GM12874 (cell line): ENCODE results near the gene NAA25.
A peak's percentile ranks its signal among the peaks of the same experiment; 100 is the strongest.

Source experiments
- CTCF ChIP-seq: IDR thresholded peaks from 2 replicates; pipeline ENCODE4 v1.5.1; 2011; ENCODE audit warnings: low read depth, mild to moderate bottlenecking, control low read depth, low read length, moderate library complexity; ENCODE audit not compliant: insufficient read depth

NAA25 gene

GRCh38 chr12:112017041-112017440 lies 91.5 kb downstream of the NAA25 start:
- TF ChIP-seq CTCF: no peak

GRCh38 chr12:112015938-112016337 lies 92.6 kb downstream of the NAA25 start:
- no peak for TF ChIP-seq CTCF

GRCh38 chr12:112013601-112014402 lies 94.8 kb downstream of the NAA25 start:
- TF ChIP-seq CTCF: no peak

- peak; percentile 54; the same call in 1 of the 2 replicates for TF ChIP-seq CTCF
These were observed 95.6 kb downstream of the NAA25 start, which contains the start of the genes ERP29 and TMEM116 for GRCh38 chr12:112012775-112013600. TSS of gene ERP29 (plus strand) at chr12:112013426. CDS start at chr12:112013466, 40 bp downstream. TSS of gene TMEM116 (minus strand) at chr12:112013165. CDS start at chr12:112005270, 7,895 bp downstream.

GRCh38 chr12:112011685-112012084 lies 96.9 kb downstream of the NAA25 start:
- no peak for TF ChIP-seq CTCF

GRCh38 chr12:112010415-112011344 lies 97.9 kb downstream of the NAA25 start:
- TF ChIP-seq CTCF: no peak
